H1 (cell line): ENCODE measurements around the gene OPALIN. TPM values are rescaled to one million over a fixed set of nuclear protein-coding genes. Genes with fewer than 3 reads are reported as not detected.

Source experiments
- polyA plus RNA-seq, 7 experiments: library from polyadenylated mRNA; depleted of rRNA in 3 of 7; stranded (reverse) in 5 of 7; unstranded in 2 of 7; fragments of >200 nt in 5 of 7; fragments of 200-250 nt in 2 of 7; gene quantifications; 1 replicate in 5 of 7; 2 replicates in 1 of 7; 4 replicates in 1 of 7; pipeline versions ENCODE4 v1.2.1 to v1.2.3, GENCODE V29; 2011 to 2013; ENCODE audit warnings: missing spikeins in 2 of 7, mixed read lengths in 2 of 7
- total RNA-seq: library from RNA; stranded (reverse); fragmentation: NEBNext Ultra II Directional; extraction: Animal tissue kit (Norgen Biotek cat#: 25700); gene quantifications from 2 replicates; pipeline ENCODE4 v1.2.1, GENCODE V29; 2021

The OPALIN gene
- total and polyA plus RNA-seq, 2 of the 8 experiments (the other 6 are each of a cell fraction or from before 2014, with no cell fraction given): 0.03 TPM; not detected in 1

Other genes with a start within 250 kb of the OPALIN start
- 26.8 and 34.8 TPM in 2 replicates for gene ZNF518A, start 228.7 kb downstream of the OPALIN start, total RNA-seq
- gene ZNF518A, start 228.7 kb downstream of the OPALIN start, polyA plus RNA-seq (2011; rRNA removed): 4.0 and 6.6 TPM in 2 replicates
- not detected in 2 replicates for gene BLNK, start 87.4 kb downstream of the OPALIN start, total RNA-seq
- gene BLNK, start 87.4 kb downstream of the OPALIN start, polyA plus RNA-seq (2011; rRNA removed): not detected in 2 replicates
- not detected in 2 replicates for gene DNTT, start 54.6 kb downstream of the OPALIN start, total RNA-seq
- not detected in 2 replicates for gene DNTT, start 54.6 kb downstream of the OPALIN start, polyA plus RNA-seq (2011; rRNA removed)
- 3.0 and 3.2 TPM in 2 replicates for gene TLL2, start 154.9 kb upstream of the OPALIN start, total RNA-seq
- gene TLL2, start 154.9 kb upstream of the OPALIN start, polyA plus RNA-seq (2011; rRNA removed): 2.4 and 2.9 TPM in 2 replicates
- gene TM9SF3, start 228.0 kb upstream of the OPALIN start, total RNA-seq: 127 TPM in 2 replicates
- 60.8 and 123 TPM in 2 replicates for gene TM9SF3, start 228.0 kb upstream of the OPALIN start, polyA plus RNA-seq (2011; rRNA removed)